SH-SY5Y (cell line): ENCODE results near the gene IL1A.

ENCODE experiments used
- GATA2 ChIP-seq: IDR thresholded peaks from 2 replicates; pipeline ENCODE4 v1.6.1; 2011; ENCODE audit warnings: mild to moderate bottlenecking, low read depth, low read length
- GATA3 ChIP-seq: IDR thresholded peaks from 2 replicates; pipeline ENCODE4 v1.6.1; 2011; ENCODE audit warnings: low read depth, mild to moderate bottlenecking, low read length, moderate library complexity

- TF ChIP-seq GATA2 (no peak), GATA3 (no peak)
These were observed 31.6 kb downstream of the IL1A start for GRCh38 chr2:112752667-112753066.
